Ammon's horn (tissue), 1 donor: ENCODE measurements around the gene HNRNPK.
"Not testable (repeated sequence)": the region's sequence is repeated elsewhere in the genome, so short reads cannot be mapped to it uniquely, and the experiment has no call there.

Experiments used
- DNase-seq: peaks from one replicate; pipeline ENCODE4 v3.0.0-alpha.2; 2016; ENCODE audit warnings: low spot score

Gene HNRNPK

GRCh38 chr9:83976372-83976771 lies 3.6 kb downstream of the HNRNPK start:
- DNase-seq = no peak

GRCh38 chr9:83975300-83975699 lies 4.7 kb downstream of the HNRNPK start:
- no peak for DNase-seq

GRCh38 chr9:83972286-83972685 lies 7.7 kb downstream of the HNRNPK start:
- no peak for DNase-seq

- DNase-seq = no peak
These were observed 8.5 kb downstream of the HNRNPK start for GRCh38 chr9:83971485-83971884.

- no peak for DNase-seq
These were observed 10.4 kb downstream of the HNRNPK start for GRCh38 chr9:83969602-83970001.

- DNase-seq = no peak
These were observed 12.9 kb downstream of the HNRNPK start for GRCh38 chr9:83967073-83967472.

- no peak for DNase-seq
These were observed 13.8 kb downstream of the HNRNPK start for GRCh38 chr9:83966209-83966582.

- no peak for DNase-seq
These were observed 14.4 kb downstream of the HNRNPK start for GRCh38 chr9:83965350-83966208.

GRCh38 chr9:83964973-83965349 lies 15.1 kb downstream of the HNRNPK start:
- DNase-seq = no peak

GRCh38 chr9:83962165-83962564 lies 17.9 kb downstream of the HNRNPK start:
- no peak for DNase-seq

GRCh38 chr9:83960991-83961390 lies 19.0 kb downstream of the HNRNPK start:
- no peak for DNase-seq

- no peak for DNase-seq
These were observed 21.0 kb downstream of the HNRNPK start for GRCh38 chr9:83959061-83959460.

GRCh38 chr9:83957248-83957513 lies 22.8 kb downstream of the HNRNPK start:
- no peak for DNase-seq

- peak; percentile 58 for DNase-seq
These were observed 23.4 kb downstream of the HNRNPK start for GRCh38 chr9:83956436-83957247.

GRCh38 chr9:83956086-83956435 lies 24.0 kb downstream of the HNRNPK start:
- DNase-seq = peak; percentile 57

GRCh38 chr9:83948096-83948495 lies 31.9 kb downstream of the HNRNPK start:
- DNase-seq = not testable (repeated sequence)

GRCh38 chr9:83940590-83941303 lies 39.3 kb downstream of the HNRNPK start:
- no peak for DNase-seq

GRCh38 chr9:83937861-83938455 lies 42.1 kb downstream of the HNRNPK start:
- peak; percentile 63 for DNase-seq

- no peak for DNase-seq
These were observed 43.5 kb downstream of the HNRNPK start for GRCh38 chr9:83936523-83936922.

- no peak for DNase-seq
These were observed 44.6 kb downstream of the HNRNPK start for GRCh38 chr9:83935276-83935935.

- no peak for DNase-seq
These were observed 45.3 kb downstream of the HNRNPK start for GRCh38 chr9:83934569-83935275.
